CD4-positive, alpha-beta T cell (primary cell): ENCODE data around the gene GCN1. TPM values are rescaled to one million over a fixed set of nuclear protein-coding genes. Genes with fewer than 3 reads are reported as not detected.

ENCODE experiments used
- ATAC-seq: fragments of 200-7000 bp; cut with Tn5 transposase; one replicate; pipeline ENCODE4 v1.10.0; 2022; ENCODE audit warnings: mild to moderate bottlenecking; ENCODE audit not compliant: poor library complexity
- CTCF ChIA-PET: fragments of 350-600 bp; sonication (Branson Sonifier 250); formaldehyde crosslinking; loops from one replicate; lab custom pipeline; 2021; ENCODE audit warnings: antibody characterized with exemption, inconsistent platforms; lab: Charles Lee
- POLR2A ChIA-PET: fragments of 350-600 bp; sonication (Branson Sonifier 250); formaldehyde crosslinking; loops from one replicate; lab custom pipeline; 2021; ENCODE audit warnings: antibody characterized with exemption, inconsistent platforms; lab: Charles Lee
- DNase-seq, 14 experiments: peaks; one replicate each; pipeline ENCODE4 v3.0.0-alpha.2; 2013 to 2020; ENCODE audit warnings: mixed read lengths in 2 of 14
- H3K27ac ChIP-seq, 2 donors: one replicate each; pipeline versions ENCODE4 v1.5.1 to v1.7.0; 2013; ENCODE audit warnings: low read length in 2 of 2, low read depth in 1 of 2, mild to moderate bottlenecking in 1 of 2
- H3K27me3 ChIP-seq, 2 experiments: 1 replicate in 1 of 2; 2 replicates in 1 of 2; pipeline versions ENCODE4 v1.6.1 to v1.7.0; 2013; ENCODE audit warnings: low read length in 2 of 2, control low read depth in 1 of 2, mild to moderate bottlenecking in 1 of 2, moderate library complexity in 1 of 2; ENCODE audit not compliant: insufficient read depth in 2 of 2, control insufficient read depth in 1 of 2
- H3K36me3 ChIP-seq: one replicate; pipeline ENCODE4 v1.6.1; 2013; ENCODE audit warnings: low read length, control low read depth; ENCODE audit not compliant: insufficient read depth
- H3K4me1 ChIP-seq: one replicate; pipeline ENCODE4 v1.6.1; 2013; ENCODE audit warnings: low read length, control low read depth; ENCODE audit not compliant: insufficient read depth
- H3K4me3 ChIP-seq: one replicate; pipeline ENCODE4 v1.5.1; 2013; ENCODE audit warnings: mild to moderate bottlenecking, low read length, moderate library complexity
- H3K9me3 ChIP-seq, 2 experiments: 1 replicate in 1 of 2; 2 replicates in 1 of 2; pipeline versions ENCODE4 v1.6.1 to v1.7.0; 2013; ENCODE audit warnings: low read length in 2 of 2, mild to moderate bottlenecking in 2 of 2, control low read depth in 1 of 2, moderate library complexity in 1 of 2; ENCODE audit not compliant: control insufficient read depth in 1 of 2, insufficient read depth in 1 of 2
- H3K27ac Mint-ChIP-seq: one replicate; pipeline ENCODE4 v1.8.0; 2020; ENCODE audit warnings: mixed read lengths
- H3K27me3 Mint-ChIP-seq: one replicate; pipeline ENCODE4 v1.8.0; 2021; ENCODE audit warnings: mixed read lengths
- H3K36me3 Mint-ChIP-seq: one replicate; pipeline ENCODE4 v1.8.0; 2021; ENCODE audit warnings: low read depth, mixed read lengths
- H3K4me1 Mint-ChIP-seq: one replicate; pipeline ENCODE4 v1.8.0; 2021; ENCODE audit warnings: low read depth, mixed read lengths
- H3K4me3 Mint-ChIP-seq: one replicate; pipeline ENCODE4 v1.8.0; 2020; ENCODE audit warnings: mild to moderate bottlenecking, mixed read lengths
- H3K9me3 Mint-ChIP-seq: one replicate; pipeline ENCODE4 v1.8.0; 2020; ENCODE audit warnings: mixed read lengths
- intact Hi-C, 2 experiments: fragments of 100-400 bp; cut with DNase I in 1 of 2; cut with micrococcal nuclease in 1 of 2; formaldehyde crosslinking; loops; one replicate each; pipeline versions ENCODE4 v1.15.1 to v1.9.0; 2023 to 2025; cut with DNase I, micrococcal nuclease
- total RNA-seq, 174 experiments: library from RNA in 2 of 174; stranded (reverse) in 2 of 174; gene quantifications; one replicate each; pipeline ENCODE4 v1.2.3 and lab custom pipeline; 2021 to 2026
- TF ChIP-seq, protein P1 (sequence below): fragments of 200-600 bp; IDR thresholded peaks from one replicate; pipeline ENCODE4 v1.8.0; 2022; ENCODE audit warnings: antibody characterized with exemption, mild to moderate bottlenecking

GCN1 gene
- total RNA-seq, 2 experiments from 2014 or later: 121 to 128 TPM

DNA sequence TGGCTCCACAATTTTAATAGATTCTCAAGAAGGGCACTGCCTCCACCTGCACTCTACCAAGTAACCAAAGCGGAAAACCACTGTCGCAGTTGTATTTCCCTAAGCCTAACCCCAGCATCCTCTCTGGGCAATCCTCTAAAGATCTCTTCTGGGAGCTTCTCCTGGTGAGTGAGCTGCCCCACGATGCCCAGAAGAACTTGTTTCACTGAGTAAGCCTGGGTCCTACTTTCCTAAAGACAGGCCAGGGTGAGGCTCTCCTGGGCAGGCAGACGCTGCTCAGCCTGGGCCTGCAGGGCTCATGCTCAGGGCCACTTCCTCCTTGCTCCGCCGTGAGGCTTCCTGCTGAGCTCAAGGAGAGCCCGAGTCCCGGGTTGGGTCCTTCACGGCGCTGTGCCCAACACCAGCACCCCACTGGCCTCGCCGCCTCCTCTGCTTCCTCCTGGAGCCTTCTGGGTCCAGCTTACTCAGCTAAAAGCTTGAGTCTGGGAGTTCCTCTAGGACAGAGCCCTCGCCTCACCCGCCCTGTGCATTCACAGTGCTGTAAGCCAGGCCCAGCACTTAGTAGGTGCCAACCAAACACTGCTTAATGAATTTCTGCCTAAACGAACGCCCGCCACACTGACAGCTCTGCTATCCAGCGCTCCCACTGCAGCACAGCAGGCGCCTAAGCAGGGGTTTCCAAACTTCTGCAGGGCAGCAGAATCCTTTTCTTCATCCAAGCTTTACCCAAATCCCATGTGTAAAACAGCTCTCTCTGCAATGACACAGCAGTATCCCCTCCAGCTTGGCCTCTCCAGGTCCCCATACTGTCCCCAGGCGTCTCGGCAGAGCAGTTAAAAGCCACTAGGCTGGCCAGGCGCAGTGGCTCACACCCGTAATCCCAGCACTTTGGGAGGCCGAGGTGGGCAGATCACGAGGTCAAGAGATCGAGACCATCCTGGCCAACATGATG is 83.7 kb downstream of the GCN1 start:
- Histone ChIP-seq H3K4me3 (peak overlapping the region; percentile 29), H3K4me1 (peaks cover 71% of the 10 kb centered on the region), H3K27ac (peak overlapping the region; percentile 21 to 26), H3K36me3 (peaks cover 28% of the 10 kb centered on the region), H3K9me3 (no peaks in the 10 kb centered on the region), H3K27me3 (no peaks in the 10 kb centered on the region)
- POLR2A ChIA-PET: interaction anchor here (0.7 to 3.7 kb wide), 7 partner anchors 9 to 181 kb away, joined by 4 to 18 read pairs (median 8); partner anchors contain the start of genes BICDL1, RNU4-1, RNU4-2 and RPLP0
- Mint-ChIP-seq H3K4me1 (peaks cover 72% of the 10 kb centered on the region), H3K36me3 (peaks cover 65% of the 10 kb centered on the region), H3K27ac (peak overlapping the region; percentile 75), H3K27me3 (no peaks in the 10 kb centered on the region), H3K9me3 (no peaks in the 10 kb centered on the region), H3K4me3 (peak overlapping the region; percentile 74)
- DNase-seq (peak; percentile 23 to 76 (median 46)), ATAC-seq (peak; percentile 82)
- TF ChIP-seq, protein P1, sequence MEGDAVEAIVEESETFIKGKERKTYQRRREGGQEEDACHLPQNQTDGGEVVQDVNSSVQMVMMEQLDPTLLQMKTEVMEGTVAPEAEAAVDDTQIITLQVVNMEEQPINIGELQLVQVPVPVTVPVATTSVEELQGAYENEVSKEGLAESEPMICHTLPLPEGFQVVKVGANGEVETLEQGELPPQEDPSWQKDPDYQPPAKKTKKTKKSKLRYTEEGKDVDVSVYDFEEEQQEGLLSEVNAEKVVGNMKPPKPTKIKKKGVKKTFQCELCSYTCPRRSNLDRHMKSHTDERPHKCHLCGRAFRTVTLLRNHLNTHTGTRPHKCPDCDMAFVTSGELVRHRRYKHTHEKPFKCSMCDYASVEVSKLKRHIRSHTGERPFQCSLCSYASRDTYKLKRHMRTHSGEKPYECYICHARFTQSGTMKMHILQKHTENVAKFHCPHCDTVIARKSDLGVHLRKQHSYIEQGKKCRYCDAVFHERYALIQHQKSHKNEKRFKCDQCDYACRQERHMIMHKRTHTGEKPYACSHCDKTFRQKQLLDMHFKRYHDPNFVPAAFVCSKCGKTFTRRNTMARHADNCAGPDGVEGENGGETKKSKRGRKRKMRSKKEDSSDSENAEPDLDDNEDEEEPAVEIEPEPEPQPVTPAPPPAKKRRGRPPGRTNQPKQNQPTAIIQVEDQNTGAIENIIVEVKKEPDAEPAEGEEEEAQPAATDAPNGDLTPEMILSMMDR: no peak
- intact Hi-C loops: loop anchor here in 1 of 2 experiments (10.0 kb wide), 1 partner anchor 154 kb away; the partner anchor contains the start of gene PXN
- CTCF ChIA-PET: interaction anchor here (0.9 kb wide), 1 partner anchor 173 kb away, joined by 3 read pairs; no protein-coding TSS in a partner anchor

DNA sequence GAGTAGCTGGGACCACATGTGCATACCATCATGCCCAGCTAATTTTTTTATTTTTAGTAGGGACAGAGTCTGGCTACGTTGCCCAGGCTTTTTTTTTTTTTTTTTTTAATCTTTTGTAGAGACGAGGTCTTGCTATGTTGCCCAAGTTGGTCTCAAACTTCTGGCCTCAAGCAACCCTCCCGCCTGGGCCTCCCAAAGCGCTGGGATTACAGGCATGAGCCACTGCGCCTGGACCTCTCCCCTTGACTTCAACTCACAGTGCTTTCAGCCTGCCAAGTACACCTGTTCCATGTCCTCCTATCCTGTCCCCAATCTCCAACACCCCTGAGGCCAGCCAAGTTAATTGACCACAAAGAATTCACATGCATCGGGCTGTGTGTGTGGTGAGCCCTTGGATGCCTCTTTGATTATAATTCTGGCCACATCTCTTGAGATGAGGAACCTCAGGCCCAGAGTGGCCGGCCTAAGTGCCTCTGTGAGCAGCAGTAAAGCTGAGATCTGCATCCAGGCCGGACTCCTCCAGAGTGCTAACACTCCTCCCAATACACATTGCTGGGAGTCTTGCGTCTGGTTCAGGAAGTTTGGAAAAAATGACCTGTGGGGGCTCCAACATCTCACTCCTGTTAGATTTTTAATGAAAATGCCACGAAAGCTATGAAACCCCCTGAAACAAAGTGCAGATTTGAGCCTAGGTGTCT is 84.8 kb downstream of the GCN1 start:
- ATAC-seq (no peak), DNase-seq (no peak)
- intact Hi-C loops: loop anchor here in 1 of 2 experiments (10.0 kb wide), 1 partner anchor 155 kb away; the partner anchor contains the start of gene PXN
- Mint-ChIP-seq H3K4me1 (peaks cover 61% of the 10 kb centered on the region), H3K27me3 (no peaks in the 10 kb centered on the region), H3K9me3 (no peaks in the 10 kb centered on the region), H3K36me3 (peaks cover 63% of the 10 kb centered on the region), H3K4me3 (no peak overlapping the region), H3K27ac (peak overlapping the region; percentile 75)
- H3K36me3 ChIP-seq: peaks cover 38% of the 10 kb centered on the region
- H3K9me3 ChIP-seq: no peaks in the 10 kb centered on the region
- POLR2A ChIA-PET: interaction anchor here (0.7 to 3.7 kb wide), 6 partner anchors 11 to 182 kb away, joined by 4 to 18 read pairs (median 9); partner anchors contain the start of genes BICDL1, RNU4-1, RNU4-2 and RPLP0
- no peak overlapping the region for H3K4me3 ChIP-seq
- H3K27ac ChIP-seq: peak overlapping the region in 1 of 2 donors; percentile 26
- CTCF ChIA-PET: interaction anchor here (0.7 kb wide), 1 partner anchor 193 kb away, joined by 3 read pairs; the partner anchor contains the start of gene SIRT4
- TF ChIP-seq, protein P1: no peak
- H3K4me1 ChIP-seq: peaks cover 60% of the 10 kb centered on the region
- no peaks in the 10 kb centered on the region for H3K27me3 ChIP-seq

DNA sequence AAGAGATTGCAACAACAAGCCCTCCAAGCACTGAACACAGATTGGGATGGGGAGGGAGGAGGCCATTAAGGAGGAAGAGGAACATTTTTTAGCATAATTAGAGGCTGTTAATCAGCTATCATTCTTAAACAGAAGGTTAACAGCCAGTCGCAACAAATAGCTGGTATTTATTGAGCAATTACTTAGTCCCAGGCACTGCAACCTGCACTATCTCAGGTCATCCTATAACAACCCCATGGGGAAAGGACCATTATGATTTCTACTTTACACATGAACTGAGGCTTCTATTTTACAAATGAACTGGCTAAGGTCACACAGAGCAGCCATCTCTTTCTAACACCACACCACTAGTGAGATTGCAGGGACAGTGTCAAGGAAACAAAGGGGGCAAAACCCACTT is 88.4 kb downstream of the GCN1 start:
- Mint-ChIP-seq H3K27ac (peak overlapping the region; percentile 45), H3K9me3 (no peaks in the 10 kb centered on the region), H3K4me1 (peaks cover 46% of the 10 kb centered on the region), H3K36me3 (peaks cover 75% of the 10 kb centered on the region), H3K4me3 (no peak overlapping the region), H3K27me3 (no peaks in the 10 kb centered on the region)
- H3K27me3 ChIP-seq: no peaks in the 10 kb centered on the region
- H3K4me1 ChIP-seq: peaks cover 58% of the 10 kb centered on the region
- ATAC-seq (no peak), DNase-seq (no peak)
- peaks cover 66% of the 10 kb centered on the region for H3K36me3 ChIP-seq
- CTCF ChIA-PET: no interaction called here
- H3K4me3 ChIP-seq: no peak overlapping the region
- no peaks in the 10 kb centered on the region for H3K9me3 ChIP-seq
- intact Hi-C loops: no loop called here
- TF ChIP-seq, protein P1: no peak
- H3K27ac ChIP-seq: no peak overlapping the region
- POLR2A ChIA-PET: interaction anchor here (0.5 kb wide), 1 partner anchor 58 kb away, joined by 3 read pairs; no protein-coding TSS in a partner anchor
